ENCODE results near the gene MIB1.

GRCh38 chr18:21915546-21915945, 175.0 kb downstream of the MIB1 start:
- TF ChIP-seq EZH2phosphoT487 (IDR thresholded peaks at IDR 0.05; ENCODE audit: borderline replicate concordance, low read length) = no peak
- TF ChIP-seq CTCF (IDR thresholded peaks at IDR 0.05; ENCODE audit: low read depth, low read length, poor library complexity, severe bottlenecking) = no peak
